ENCODE measurements around the gene MTG2.

DNA sequence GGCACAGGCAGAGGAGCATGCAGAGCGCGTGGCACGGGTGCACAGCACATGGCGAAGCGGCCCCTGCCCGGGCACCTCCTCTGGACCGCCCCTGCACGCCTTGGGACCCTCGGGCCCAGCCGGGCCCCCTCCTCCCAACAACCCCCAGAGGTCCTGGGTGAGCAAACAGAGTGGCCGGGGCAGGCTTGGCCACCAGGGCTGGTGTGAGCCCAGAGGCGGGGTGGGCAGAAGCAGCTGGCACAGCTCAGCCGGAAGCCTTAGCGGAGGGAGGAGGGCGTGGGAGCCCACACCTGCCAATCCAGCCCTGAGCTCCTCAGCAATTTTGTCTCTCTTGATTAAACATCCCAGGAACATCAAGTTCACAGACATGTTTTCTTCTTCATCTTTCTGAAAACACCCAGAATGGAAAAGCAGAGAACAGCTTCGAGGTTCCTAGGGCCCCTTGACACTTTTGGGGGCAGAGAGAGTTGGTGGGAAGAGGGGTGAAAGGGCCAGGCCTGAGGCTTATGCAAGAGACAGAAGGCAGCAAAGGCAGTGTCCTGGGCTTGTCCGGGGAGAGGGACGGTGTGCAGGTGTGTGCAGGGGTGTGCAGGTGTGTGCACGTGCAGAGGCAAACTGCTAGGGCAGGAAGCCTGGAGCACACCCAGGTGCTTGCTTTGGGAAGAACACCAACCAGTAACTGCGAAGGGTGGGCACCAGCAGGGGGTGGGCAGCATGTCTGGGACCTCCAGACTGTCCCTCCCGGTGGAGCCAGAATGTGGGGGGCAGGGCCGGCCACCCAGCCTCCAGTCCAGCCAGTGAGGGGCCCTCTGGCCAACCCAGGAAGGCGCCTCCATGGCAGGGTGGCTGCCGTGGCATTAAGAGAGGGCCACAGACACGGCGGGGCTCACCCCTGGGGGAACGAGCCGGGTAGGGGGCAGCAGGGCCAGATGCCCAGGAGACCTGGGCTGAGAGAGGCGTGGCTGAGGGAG is 32.5 kb downstream of the MTG2 start:
- TF ChIP-seq, protein P1, sequence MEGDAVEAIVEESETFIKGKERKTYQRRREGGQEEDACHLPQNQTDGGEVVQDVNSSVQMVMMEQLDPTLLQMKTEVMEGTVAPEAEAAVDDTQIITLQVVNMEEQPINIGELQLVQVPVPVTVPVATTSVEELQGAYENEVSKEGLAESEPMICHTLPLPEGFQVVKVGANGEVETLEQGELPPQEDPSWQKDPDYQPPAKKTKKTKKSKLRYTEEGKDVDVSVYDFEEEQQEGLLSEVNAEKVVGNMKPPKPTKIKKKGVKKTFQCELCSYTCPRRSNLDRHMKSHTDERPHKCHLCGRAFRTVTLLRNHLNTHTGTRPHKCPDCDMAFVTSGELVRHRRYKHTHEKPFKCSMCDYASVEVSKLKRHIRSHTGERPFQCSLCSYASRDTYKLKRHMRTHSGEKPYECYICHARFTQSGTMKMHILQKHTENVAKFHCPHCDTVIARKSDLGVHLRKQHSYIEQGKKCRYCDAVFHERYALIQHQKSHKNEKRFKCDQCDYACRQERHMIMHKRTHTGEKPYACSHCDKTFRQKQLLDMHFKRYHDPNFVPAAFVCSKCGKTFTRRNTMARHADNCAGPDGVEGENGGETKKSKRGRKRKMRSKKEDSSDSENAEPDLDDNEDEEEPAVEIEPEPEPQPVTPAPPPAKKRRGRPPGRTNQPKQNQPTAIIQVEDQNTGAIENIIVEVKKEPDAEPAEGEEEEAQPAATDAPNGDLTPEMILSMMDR (IDR thresholded peaks at IDR 0.05) = no peak
- TF ChIP-seq, protein P2, sequence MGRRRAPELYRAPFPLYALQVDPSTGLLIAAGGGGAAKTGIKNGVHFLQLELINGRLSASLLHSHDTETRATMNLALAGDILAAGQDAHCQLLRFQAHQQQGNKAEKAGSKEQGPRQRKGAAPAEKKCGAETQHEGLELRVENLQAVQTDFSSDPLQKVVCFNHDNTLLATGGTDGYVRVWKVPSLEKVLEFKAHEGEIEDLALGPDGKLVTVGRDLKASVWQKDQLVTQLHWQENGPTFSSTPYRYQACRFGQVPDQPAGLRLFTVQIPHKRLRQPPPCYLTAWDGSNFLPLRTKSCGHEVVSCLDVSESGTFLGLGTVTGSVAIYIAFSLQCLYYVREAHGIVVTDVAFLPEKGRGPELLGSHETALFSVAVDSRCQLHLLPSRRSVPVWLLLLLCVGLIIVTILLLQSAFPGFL (CRISPR knock-in tag; IDR thresholded peaks at IDR 0.05; ENCODE audit: borderline replicate concordance) = no peak
- TF ChIP-seq, protein P3, sequence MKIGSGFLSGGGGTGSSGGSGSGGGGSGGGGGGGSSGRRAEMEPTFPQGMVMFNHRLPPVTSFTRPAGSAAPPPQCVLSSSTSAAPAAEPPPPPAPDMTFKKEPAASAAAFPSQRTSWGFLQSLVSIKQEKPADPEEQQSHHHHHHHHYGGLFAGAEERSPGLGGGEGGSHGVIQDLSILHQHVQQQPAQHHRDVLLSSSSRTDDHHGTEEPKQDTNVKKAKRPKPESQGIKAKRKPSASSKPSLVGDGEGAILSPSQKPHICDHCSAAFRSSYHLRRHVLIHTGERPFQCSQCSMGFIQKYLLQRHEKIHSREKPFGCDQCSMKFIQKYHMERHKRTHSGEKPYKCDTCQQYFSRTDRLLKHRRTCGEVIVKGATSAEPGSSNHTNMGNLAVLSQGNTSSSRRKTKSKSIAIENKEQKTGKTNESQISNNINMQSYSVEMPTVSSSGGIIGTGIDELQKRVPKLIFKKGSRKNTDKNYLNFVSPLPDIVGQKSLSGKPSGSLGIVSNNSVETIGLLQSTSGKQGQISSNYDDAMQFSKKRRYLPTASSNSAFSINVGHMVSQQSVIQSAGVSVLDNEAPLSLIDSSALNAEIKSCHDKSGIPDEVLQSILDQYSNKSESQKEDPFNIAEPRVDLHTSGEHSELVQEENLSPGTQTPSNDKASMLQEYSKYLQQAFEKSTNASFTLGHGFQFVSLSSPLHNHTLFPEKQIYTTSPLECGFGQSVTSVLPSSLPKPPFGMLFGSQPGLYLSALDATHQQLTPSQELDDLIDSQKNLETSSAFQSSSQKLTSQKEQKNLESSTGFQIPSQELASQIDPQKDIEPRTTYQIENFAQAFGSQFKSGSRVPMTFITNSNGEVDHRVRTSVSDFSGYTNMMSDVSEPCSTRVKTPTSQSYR (CRISPR knock-in tag; IDR thresholded peaks at IDR 0.05) = no peak
- TF ChIP-seq IRF2 (CRISPR knock-in tag; IDR thresholded peaks at IDR 0.05; ENCODE audit: borderline replicate concordance, low read depth) (no peak), MYBL2 (CRISPR knock-in tag; IDR thresholded peaks at IDR 0.05) (no peak), GABPB1 (CRISPR knock-in tag; IDR thresholded peaks at IDR 0.05) (no peak), NFATC4 (CRISPR knock-in tag; IDR thresholded peaks at IDR 0.05) (no peak), ZNF121 (CRISPR knock-in tag; IDR thresholded peaks at IDR 0.05) (no peak)
- TF ChIP-seq, protein P4, sequence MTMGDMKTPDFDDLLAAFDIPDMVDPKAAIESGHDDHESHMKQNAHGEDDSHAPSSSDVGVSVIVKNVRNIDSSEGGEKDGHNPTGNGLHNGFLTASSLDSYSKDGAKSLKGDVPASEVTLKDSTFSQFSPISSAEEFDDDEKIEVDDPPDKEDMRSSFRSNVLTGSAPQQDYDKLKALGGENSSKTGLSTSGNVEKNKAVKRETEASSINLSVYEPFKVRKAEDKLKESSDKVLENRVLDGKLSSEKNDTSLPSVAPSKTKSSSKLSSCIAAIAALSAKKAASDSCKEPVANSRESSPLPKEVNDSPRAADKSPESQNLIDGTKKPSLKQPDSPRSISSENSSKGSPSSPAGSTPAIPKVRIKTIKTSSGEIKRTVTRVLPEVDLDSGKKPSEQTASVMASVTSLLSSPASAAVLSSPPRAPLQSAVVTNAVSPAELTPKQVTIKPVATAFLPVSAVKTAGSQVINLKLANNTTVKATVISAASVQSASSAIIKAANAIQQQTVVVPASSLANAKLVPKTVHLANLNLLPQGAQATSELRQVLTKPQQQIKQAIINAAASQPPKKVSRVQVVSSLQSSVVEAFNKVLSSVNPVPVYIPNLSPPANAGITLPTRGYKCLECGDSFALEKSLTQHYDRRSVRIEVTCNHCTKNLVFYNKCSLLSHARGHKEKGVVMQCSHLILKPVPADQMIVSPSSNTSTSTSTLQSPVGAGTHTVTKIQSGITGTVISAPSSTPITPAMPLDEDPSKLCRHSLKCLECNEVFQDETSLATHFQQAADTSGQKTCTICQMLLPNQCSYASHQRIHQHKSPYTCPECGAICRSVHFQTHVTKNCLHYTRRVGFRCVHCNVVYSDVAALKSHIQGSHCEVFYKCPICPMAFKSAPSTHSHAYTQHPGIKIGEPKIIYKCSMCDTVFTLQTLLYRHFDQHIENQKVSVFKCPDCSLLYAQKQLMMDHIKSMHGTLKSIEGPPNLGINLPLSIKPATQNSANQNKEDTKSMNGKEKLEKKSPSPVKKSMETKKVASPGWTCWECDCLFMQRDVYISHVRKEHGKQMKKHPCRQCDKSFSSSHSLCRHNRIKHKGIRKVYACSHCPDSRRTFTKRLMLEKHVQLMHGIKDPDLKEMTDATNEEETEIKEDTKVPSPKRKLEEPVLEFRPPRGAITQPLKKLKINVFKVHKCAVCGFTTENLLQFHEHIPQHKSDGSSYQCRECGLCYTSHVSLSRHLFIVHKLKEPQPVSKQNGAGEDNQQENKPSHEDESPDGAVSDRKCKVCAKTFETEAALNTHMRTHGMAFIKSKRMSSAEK (CRISPR knock-in tag; IDR thresholded peaks at IDR 0.05; ENCODE audit: borderline replicate concordance) = no peak
- TF ChIP-seq, protein P5, sequence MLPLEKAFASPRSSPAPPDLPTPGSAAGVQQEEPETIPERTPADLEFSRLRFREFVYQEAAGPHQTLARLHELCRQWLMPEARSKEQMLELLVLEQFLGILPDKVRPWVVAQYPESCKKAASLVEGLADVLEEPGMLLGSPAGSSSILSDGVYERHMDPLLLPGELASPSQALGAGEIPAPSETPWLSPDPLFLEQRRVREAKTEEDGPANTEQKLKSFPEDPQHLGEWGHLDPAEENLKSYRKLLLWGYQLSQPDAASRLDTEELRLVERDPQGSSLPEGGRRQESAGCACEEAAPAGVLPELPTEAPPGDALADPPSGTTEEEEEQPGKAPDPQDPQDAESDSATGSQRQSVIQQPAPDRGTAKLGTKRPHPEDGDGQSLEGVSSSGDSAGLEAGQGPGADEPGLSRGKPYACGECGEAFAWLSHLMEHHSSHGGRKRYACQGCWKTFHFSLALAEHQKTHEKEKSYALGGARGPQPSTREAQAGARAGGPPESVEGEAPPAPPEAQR (CRISPR knock-in tag; IDR thresholded peaks at IDR 0.05) = no peak

All from WTC11 (cell line).